H9 (cell line): Measurements from ENCODE around the gene ZNF358. TPM values are rescaled to one million over a fixed set of nuclear protein-coding genes. Genes with fewer than 3 reads are reported as not detected.

Experiments
- DNase-seq: peaks from one replicate; pipeline ENCODE4 v3.0.0-alpha.2; 2017
- H2AFZ ChIP-seq: one replicate; pipeline ENCODE4 v1.6.1; 2013; ENCODE audit warnings: mild to moderate bottlenecking, low read length, control low read depth, moderate library complexity
- H2AK5ac ChIP-seq: 2 replicates; pipeline ENCODE4 v1.6.1; 2013; ENCODE audit warnings: low read length, control low read depth, mixed read lengths; ENCODE audit not compliant: insufficient read length
- H2BK120ac ChIP-seq: one replicate; pipeline ENCODE4 v1.6.1; 2013; ENCODE audit warnings: low read depth, mild to moderate bottlenecking, low read length, control low read depth, inconsistent platforms; ENCODE audit not compliant: poor library complexity, severe bottlenecking
- H2BK12ac ChIP-seq: 2 replicates; pipeline ENCODE4 v1.6.1; 2013; ENCODE audit warnings: low read length, control low read depth, mixed read lengths, low read depth; ENCODE audit not compliant: insufficient read length
- H2BK15ac ChIP-seq: 2 replicates; pipeline ENCODE4 v1.6.1; 2013; ENCODE audit warnings: low read depth, low read length, control low read depth
- H2BK20ac ChIP-seq: one replicate; pipeline ENCODE4 v1.6.1; 2013; ENCODE audit warnings: low read depth, mild to moderate bottlenecking, low read length, control low read depth, inconsistent platforms; ENCODE audit not compliant: poor library complexity, severe bottlenecking
- H2BK5ac ChIP-seq: 2 replicates; pipeline ENCODE4 v1.6.1; 2013; ENCODE audit warnings: low read length, control low read depth, mixed read lengths; ENCODE audit not compliant: insufficient read length
- H3K14ac ChIP-seq: 2 replicates; pipeline ENCODE4 v1.6.1; 2013; ENCODE audit warnings: low read length, control low read depth; ENCODE audit not compliant: insufficient read depth
- H3K18ac ChIP-seq: 2 replicates; pipeline ENCODE4 v1.6.1; 2013; ENCODE audit warnings: low read depth, mild to moderate bottlenecking, mixed read lengths, low read length, control low read depth; ENCODE audit not compliant: insufficient read length
- H3K23ac ChIP-seq: 2 replicates; pipeline ENCODE4 v1.6.1; 2013; ENCODE audit warnings: low read length, control low read depth, mixed read lengths, low read depth; ENCODE audit not compliant: insufficient read length
- H3K23me2 ChIP-seq: 2 replicates; pipeline ENCODE4 v1.6.1; 2013; ENCODE audit warnings: low read depth, mild to moderate bottlenecking, mixed read lengths, low read length, control low read depth; ENCODE audit not compliant: insufficient read length, poor library complexity, severe bottlenecking
- H3K27ac ChIP-seq: 2 replicates; pipeline ENCODE4 v1.5.1; 2013; ENCODE audit warnings: low read length, control low read depth, mixed read lengths, low read depth; ENCODE audit not compliant: insufficient read length
- H3K27me3 ChIP-seq: 2 replicates; pipeline ENCODE4 v1.6.1; 2013; ENCODE audit warnings: low read length, control low read depth, inconsistent platforms; ENCODE audit not compliant: insufficient read depth
- H3K4ac ChIP-seq: 2 replicates; pipeline ENCODE4 v1.6.1; 2013; ENCODE audit warnings: low read depth, mild to moderate bottlenecking, control low read depth, inconsistent platforms, low read length, moderate library complexity
- H3K4me1 ChIP-seq: 2 replicates; pipeline ENCODE4 v1.6.1; 2013; ENCODE audit warnings: low read length, control low read depth, inconsistent platforms; ENCODE audit not compliant: insufficient read depth
- H3K4me2 ChIP-seq: 2 replicates; pipeline ENCODE4 v1.6.1; 2013; ENCODE audit warnings: low read length, control low read depth, mixed read lengths; ENCODE audit not compliant: insufficient read length, insufficient read depth
- H3K56ac ChIP-seq: 2 replicates; pipeline ENCODE4 v1.6.1; 2013; ENCODE audit warnings: low read depth, mild to moderate bottlenecking, mixed read lengths, low read length, control low read depth; ENCODE audit not compliant: insufficient read length
- H3K79me1 ChIP-seq: 2 replicates; pipeline ENCODE4 v1.6.1; 2013; ENCODE audit warnings: low read depth, mild to moderate bottlenecking, moderate library complexity, low read length, control low read depth, inconsistent platforms; ENCODE audit not compliant: insufficient read depth, poor library complexity, severe bottlenecking
- H3K79me2 ChIP-seq: 2 replicates; pipeline ENCODE4 v1.6.1; 2013; ENCODE audit warnings: low read length, control low read depth, inconsistent platforms; ENCODE audit not compliant: insufficient read depth
- H3K9ac ChIP-seq: 2 replicates; pipeline ENCODE4 v1.6.1; 2013; ENCODE audit warnings: low read length, control low read depth, mixed read lengths; ENCODE audit not compliant: insufficient read length; ENCODE audit errors: extremely low read depth
- H3K9me3 ChIP-seq: one replicate; pipeline ENCODE4 v1.6.1; 2013; ENCODE audit warnings: low read depth, low read length, inconsistent platforms; ENCODE audit not compliant: control insufficient read depth
- H3T11ph ChIP-seq: one replicate; pipeline ENCODE4 v1.6.1; 2013; ENCODE audit warnings: mild to moderate bottlenecking, low read length, control low read depth, inconsistent platforms
- H4K20me1 ChIP-seq: one replicate; pipeline ENCODE4 v1.6.1; 2013; ENCODE audit not compliant: control insufficient read depth, insufficient read length, insufficient read depth
- H4K5ac ChIP-seq: 2 replicates; pipeline ENCODE4 v1.6.1; 2013; ENCODE audit warnings: low read depth, mild to moderate bottlenecking, mixed read lengths, low read length, control low read depth; ENCODE audit not compliant: insufficient read length
- H4K8ac ChIP-seq: replicated peaks from 2 replicates; pipeline ENCODE4 v1.6.1; 2013; ENCODE audit warnings: low read length, control low read depth, mixed read lengths, low read depth; ENCODE audit not compliant: insufficient read length
- H4K91ac ChIP-seq: 2 replicates; pipeline ENCODE4 v1.6.1; 2013; ENCODE audit warnings: low read depth, mild to moderate bottlenecking, moderate library complexity, mixed read lengths, low read length, control low read depth; ENCODE audit not compliant: insufficient read length
- H3K27ac Mint-ChIP-seq, 3 experiments: 2 replicates in 2 of 3; 3 replicates in 1 of 3; pipeline ENCODE4 v1.8.0; 2020 to 2021; ENCODE audit warnings: mixed read lengths in 3 of 3, mild to moderate bottlenecking in 1 of 3, moderate library complexity in 1 of 3
- H3K27me3 Mint-ChIP-seq: 2 replicates; pipeline ENCODE4 v1.8.0; 2021; ENCODE audit warnings: low read depth, mild to moderate bottlenecking, moderate library complexity, mixed read lengths
- H3K36me3 Mint-ChIP-seq, 3 experiments: 2 replicates in 2 of 3; 3 replicates in 1 of 3; pipeline ENCODE4 v1.8.0; 2020 to 2021; ENCODE audit warnings: low read depth in 3 of 3, mixed read lengths in 3 of 3; ENCODE audit not compliant: insufficient read depth in 1 of 3
- H3K4me1 Mint-ChIP-seq, 2 experiments: 2 replicates each; pipeline ENCODE4 v1.8.0; 2020; ENCODE audit warnings: mixed read lengths in 2 of 2
- H3K4me3 Mint-ChIP-seq, 2 experiments: 2 replicates in 1 of 2; 3 replicates in 1 of 2; pipeline ENCODE4 v1.8.0; 2020 to 2021; ENCODE audit warnings: mild to moderate bottlenecking in 2 of 2, mixed read lengths in 2 of 2, moderate library complexity in 1 of 2
- H3K9me3 Mint-ChIP-seq, 2 experiments: 2 replicates in 1 of 2; 3 replicates in 1 of 2; pipeline ENCODE4 v1.8.0; 2020; ENCODE audit warnings: mild to moderate bottlenecking in 2 of 2, mixed read lengths in 2 of 2, moderate library complexity in 1 of 2
- WGBS: extraction: QIAGEN DNeasy Blood & Tissue Kit; methylation state at CpG from one replicate; pipeline ENCODE4 v1.1.7; 2013; ENCODE audit warnings: missing lambda C conversion rate, low lambda C conversion rate, mixed read lengths; ENCODE audit not compliant: insufficient read length; ENCODE audit errors: extremely low coverage; 5-methylcytosine and 5-hydroxymethylcytosine counted together
- total RNA-seq: library from RNA; stranded (reverse); gene quantifications from 2 replicates; pipeline ENCODE4 v1.2.1, GENCODE V29; 2021
- TF ChIP-seq, protein P1 (sequence below): fragments of 200-600 bp; sonication (generic); conservative IDR thresholded peaks from 3 replicates; pipeline ENCODE4 v1.8.0; 2021; ENCODE audit warnings: antibody characterized with exemption, mild to moderate bottlenecking

The ZNF358 gene
- total RNA-seq, 1 experiment from 2014 or later: 40.5 TPM

DNA sequence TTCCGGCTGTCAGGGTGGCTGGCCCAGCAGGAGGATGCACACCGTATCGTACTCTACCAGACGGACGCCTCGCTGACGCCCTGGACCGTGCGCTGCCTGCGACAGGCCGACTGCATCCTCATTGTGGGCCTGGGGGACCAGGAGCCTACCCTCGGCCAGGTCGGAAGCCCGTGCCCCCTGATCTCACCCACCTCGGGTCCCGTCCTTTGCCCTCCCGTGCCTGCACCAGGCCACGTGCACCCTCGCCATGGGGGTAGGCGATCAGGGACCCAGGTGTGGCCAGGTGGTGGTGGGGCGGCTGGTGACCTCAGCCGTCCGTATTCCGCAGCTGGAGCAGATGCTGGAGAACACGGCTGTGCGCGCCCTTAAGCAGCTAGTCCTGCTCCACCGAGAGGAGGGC lies 38.7 kb downstream of the ZNF358 start:
- Histone ChIP-seq H2BK20ac (no peak overlapping the region), H2BK15ac (no peak overlapping the region), H4K8ac (no peak overlapping the region), H2BK12ac (no peak overlapping the region), H4K91ac (no peak overlapping the region), H3K27ac (no peak overlapping the region), H3T11ph (no peak overlapping the region), H3K56ac (no peak overlapping the region), H3K9ac (no peak overlapping the region), H3K23ac (no peak overlapping the region), H3K4me2 (peak overlapping the region; percentile 24), H3K27me3 (no peaks in the 10 kb centered on the region), H2BK5ac (no peak overlapping the region), H3K23me2 (no peaks in the 10 kb centered on the region), H3K18ac (no peak overlapping the region), H2AK5ac (no peak overlapping the region), H3K4ac (no peak overlapping the region), H2BK120ac (no peak overlapping the region), H3K9me3 (no peaks in the 10 kb centered on the region), H3K14ac (no peak overlapping the region), H3K79me1 (no peaks in the 10 kb centered on the region), H3K4me1 (peaks cover 2% of the 10 kb centered on the region; the same call in 1 of the 2 replicates), H4K5ac (no peak overlapping the region), H4K20me1 (no peaks in the 10 kb centered on the region), H2AFZ (no peak overlapping the region), H3K79me2 (no peaks in the 10 kb centered on the region)
- Mint-ChIP-seq H3K27me3 (no peaks in the 10 kb centered on the region), H3K9me3 (no peaks in the 10 kb centered on the region; a peak in 1 of 5 replicates), H3K27ac (no peak overlapping the region), H3K4me1 (peaks cover 7 to 10% of the 10 kb centered on the region in 2 experiments; a peak in 3 of 4 replicates), H3K36me3 (peaks cover 20 to 62% (median 43%) of the 10 kb centered on the region in 3 experiments; a peak in 6 of 7 replicates), H3K4me3 (no peak overlapping the region)
- TF ChIP-seq, protein P1, sequence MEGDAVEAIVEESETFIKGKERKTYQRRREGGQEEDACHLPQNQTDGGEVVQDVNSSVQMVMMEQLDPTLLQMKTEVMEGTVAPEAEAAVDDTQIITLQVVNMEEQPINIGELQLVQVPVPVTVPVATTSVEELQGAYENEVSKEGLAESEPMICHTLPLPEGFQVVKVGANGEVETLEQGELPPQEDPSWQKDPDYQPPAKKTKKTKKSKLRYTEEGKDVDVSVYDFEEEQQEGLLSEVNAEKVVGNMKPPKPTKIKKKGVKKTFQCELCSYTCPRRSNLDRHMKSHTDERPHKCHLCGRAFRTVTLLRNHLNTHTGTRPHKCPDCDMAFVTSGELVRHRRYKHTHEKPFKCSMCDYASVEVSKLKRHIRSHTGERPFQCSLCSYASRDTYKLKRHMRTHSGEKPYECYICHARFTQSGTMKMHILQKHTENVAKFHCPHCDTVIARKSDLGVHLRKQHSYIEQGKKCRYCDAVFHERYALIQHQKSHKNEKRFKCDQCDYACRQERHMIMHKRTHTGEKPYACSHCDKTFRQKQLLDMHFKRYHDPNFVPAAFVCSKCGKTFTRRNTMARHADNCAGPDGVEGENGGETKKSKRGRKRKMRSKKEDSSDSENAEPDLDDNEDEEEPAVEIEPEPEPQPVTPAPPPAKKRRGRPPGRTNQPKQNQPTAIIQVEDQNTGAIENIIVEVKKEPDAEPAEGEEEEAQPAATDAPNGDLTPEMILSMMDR: no peak
- no CpG with 5 or more reads among the region's 28 CpGs for WGBS
- DNase-seq: peak; percentile 45
